K562 (cell line): ENCODE measurements around the gene RBFA. TPM values are rescaled to one million over a fixed set of nuclear protein-coding genes. Genes with fewer than 3 reads are reported as not detected.

Experiments used
- BRF1 ChIP-seq: IDR thresholded peaks from 3 replicates; pipeline ENCODE4 v1.6.1; 2011; ENCODE audit warnings: borderline replicate concordance, mild to moderate bottlenecking; ENCODE audit not compliant: insufficient read length; ENCODE audit errors: extremely low read depth
- MAZ ChIP-seq, 2 experiments: fragments of 450-650 bp in 1 of 2; sonication (generic) in 1 of 2; formaldehyde crosslinking; IDR thresholded peaks in 1 of 2; conservative IDR thresholded peaks in 1 of 2; 2 replicates each; pipeline versions ENCODE4 v1.4.0 to v1.5.0; 2020; ENCODE audit warnings: mild to moderate bottlenecking in 1 of 2, missing genetic modification reagents in 1 of 2
- STAG1 ChIP-seq: sonication (generic); formaldehyde crosslinking; IDR thresholded peaks from 2 replicates; pipeline ENCODE4 v1.5.0; 2020; ENCODE audit warnings: missing genetic modification reagents, borderline replicate concordance
- TCF7 ChIP-seq: sonication (generic); IDR thresholded peaks from 2 replicates; pipeline ENCODE4 v1.6.1; 2016; ENCODE audit warnings: antibody characterized with exemption, borderline replicate concordance
- THAP7 ChIP-seq: fragments of 250-450 bp; sonication (Bioruptor Pico); IDR thresholded peaks from 2 replicates; pipeline ENCODE4 v1.5.0; 2021
- XRCC3 ChIP-seq: fragments of 450-650 bp; IDR thresholded peaks from 2 replicates; pipeline ENCODE4 v1.6.1; 2017; ENCODE audit warnings: mild to moderate bottlenecking, moderate library complexity
- ZNF121 ChIP-seq: sonication (generic); formaldehyde crosslinking; conservative IDR thresholded peaks from 2 replicates; pipeline ENCODE4 v1.8.0; 2022; ENCODE audit warnings: missing genetic modification reagents
- ZNF277 ChIP-seq: fragments of 250-450 bp; sonication (Bioruptor Pico); IDR thresholded peaks from 2 replicates; pipeline ENCODE4 v1.8.0; 2022; ENCODE audit warnings: inconsistent platforms, mild to moderate bottlenecking, moderate library complexity, borderline replicate concordance
- ZSCAN29 ChIP-seq: fragments of 450-650 bp; IDR thresholded peaks from 2 replicates; pipeline ENCODE4 v1.6.1; 2017
- ZZZ3 ChIP-seq: fragments of 450-650 bp; IDR thresholded peaks from 2 replicates; pipeline ENCODE4 v1.6.1; 2016; ENCODE audit warnings: antibody characterized with exemption, mild to moderate bottlenecking, moderate library complexity
- polyA plus RNA-seq, 8 experiments: library from polyadenylated mRNA; depleted of rRNA in 4 of 8; stranded (reverse) in 5 of 8; unstranded in 3 of 8; fragments of >200 nt; fragmentation: Nextera tagmentation in 2 of 8; fragmentation: Illumina TruSeq in 1 of 8; extraction: Ambion mirVana in 2 of 8; extraction: Trizol in 1 of 8; gene quantifications; 2 replicates each; pipeline versions ENCODE4 v1.2.1 to v1.2.3, GENCODE V29; 2011 to 2014; ENCODE audit warnings: inconsistent platforms in 1 of 8, missing spikeins in 1 of 8
- total RNA-seq, 7 experiments: library from RNA; depleted of rRNA in 6 of 7; stranded (reverse); fragments of >200 nt in 6 of 7; fragmentation: Illumina TruSeq in 2 of 7; extraction: Trizol in 2 of 7; gene quantifications; 2 replicates each; pipeline versions ENCODE4 v1.2.1 to v1.2.3, GENCODE V29; 2011 to 2021; ENCODE audit warnings: low replicate concordance in 1 of 7
- TF ChIP-seq, protein P1 (sequence below): fragments of 450-650 bp; IDR thresholded peaks from 2 replicates; pipeline ENCODE4 v1.7.1; 2018; ENCODE audit warnings: mild to moderate bottlenecking, low read depth; ENCODE audit not compliant: partially characterized antibody
- TF ChIP-seq, protein P2 (sequence below): IDR thresholded peaks from 2 replicates; pipeline ENCODE4 v1.6.1; 2011; ENCODE audit not compliant: insufficient read length; ENCODE audit errors: extremely low read depth

Gene RBFA
- total and polyA plus RNA-seq, 9 of the 15 experiments (the other 6 are each of a cell fraction or from before 2014, with no cell fraction given): 3.4 to 41.9 (median 25.8) TPM

DNA sequence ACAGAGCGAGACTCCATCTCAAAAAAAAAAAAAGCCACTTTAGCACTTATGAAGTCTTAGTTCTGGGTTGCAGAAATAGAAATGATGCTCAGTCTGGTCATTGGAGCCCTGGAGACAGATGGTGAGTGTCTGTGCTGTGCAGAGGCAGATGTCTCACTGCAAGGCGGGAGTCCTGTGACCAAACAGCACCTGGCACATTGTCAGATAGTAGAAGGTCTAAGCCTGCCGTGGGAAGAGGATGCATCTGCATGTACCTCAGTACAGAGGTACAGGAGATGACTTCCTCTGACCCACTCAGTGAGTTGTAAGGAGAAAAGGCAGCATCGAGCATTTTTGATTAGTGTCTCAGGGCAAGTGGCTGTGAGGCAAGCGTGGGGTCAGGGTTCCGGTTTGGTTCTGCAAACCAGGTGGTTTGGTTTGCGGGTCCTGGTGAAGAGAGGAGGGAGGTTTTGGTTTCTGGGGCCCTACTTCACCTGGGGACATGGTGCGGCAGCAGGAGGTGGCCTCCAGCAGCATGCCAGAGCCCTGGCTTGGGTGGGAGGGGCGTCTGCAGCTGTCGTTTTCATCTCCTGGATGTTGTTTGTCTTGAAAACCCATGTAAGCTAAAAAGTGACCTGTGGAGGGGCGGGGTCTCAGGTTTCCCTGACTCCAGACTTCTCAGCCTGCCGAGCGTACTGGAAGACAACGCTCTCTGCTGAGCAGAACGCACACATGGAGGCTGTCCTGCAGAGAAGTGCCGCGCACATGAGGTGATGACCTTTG lies 3.8 kb downstream of the RBFA start (continued):
- no peak for TF ChIP-seq THAP7
- no peak for TF ChIP-seq XRCC3
- no peak for TF ChIP-seq MAZ (CRISPR knock-in tag; conservative IDR thresholded peaks at IDR 0.05 in 1 of 2, IDR thresholded peaks at IDR 0.05 in 1 of 2)
- no peak for TF ChIP-seq ZNF121 (CRISPR knock-in tag)
- no peak for TF ChIP-seq STAG1
- no peak for TF ChIP-seq ZZZ3
- no peak for TF ChIP-seq BRF1
- TF ChIP-seq, protein P1, sequence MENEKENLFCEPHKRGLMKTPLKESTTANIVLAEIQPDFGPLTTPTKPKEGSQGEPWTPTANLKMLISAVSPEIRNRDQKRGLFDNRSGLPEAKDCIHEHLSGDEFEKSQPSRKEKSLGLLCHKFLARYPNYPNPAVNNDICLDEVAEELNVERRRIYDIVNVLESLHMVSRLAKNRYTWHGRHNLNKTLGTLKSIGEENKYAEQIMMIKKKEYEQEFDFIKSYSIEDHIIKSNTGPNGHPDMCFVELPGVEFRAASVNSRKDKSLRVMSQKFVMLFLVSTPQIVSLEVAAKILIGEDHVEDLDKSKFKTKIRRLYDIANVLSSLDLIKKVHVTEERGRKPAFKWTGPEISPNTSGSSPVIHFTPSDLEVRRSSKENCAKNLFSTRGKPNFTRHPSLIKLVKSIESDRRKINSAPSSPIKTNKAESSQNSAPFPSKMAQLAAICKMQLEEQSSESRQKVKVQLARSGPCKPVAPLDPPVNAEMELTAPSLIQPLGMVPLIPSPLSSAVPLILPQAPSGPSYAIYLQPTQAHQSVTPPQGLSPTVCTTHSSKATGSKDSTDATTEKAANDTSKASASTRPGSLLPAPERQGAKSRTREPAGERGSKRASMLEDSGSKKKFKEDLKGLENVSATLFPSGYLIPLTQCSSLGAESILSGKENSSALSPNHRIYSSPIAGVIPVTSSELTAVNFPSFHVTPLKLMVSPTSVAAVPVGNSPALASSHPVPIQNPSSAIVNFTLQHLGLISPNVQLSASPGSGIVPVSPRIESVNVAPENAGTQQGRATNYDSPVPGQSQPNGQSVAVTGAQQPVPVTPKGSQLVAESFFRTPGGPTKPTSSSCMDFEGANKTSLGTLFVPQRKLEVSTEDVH: no peak
- no peak for TF ChIP-seq ZSCAN29
- TF ChIP-seq, protein P2, sequence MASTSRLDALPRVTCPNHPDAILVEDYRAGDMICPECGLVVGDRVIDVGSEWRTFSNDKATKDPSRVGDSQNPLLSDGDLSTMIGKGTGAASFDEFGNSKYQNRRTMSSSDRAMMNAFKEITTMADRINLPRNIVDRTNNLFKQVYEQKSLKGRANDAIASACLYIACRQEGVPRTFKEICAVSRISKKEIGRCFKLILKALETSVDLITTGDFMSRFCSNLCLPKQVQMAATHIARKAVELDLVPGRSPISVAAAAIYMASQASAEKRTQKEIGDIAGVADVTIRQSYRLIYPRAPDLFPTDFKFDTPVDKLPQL: no peak
- no peak for TF ChIP-seq ZNF277 (CRISPR knock-in tag)
- TF ChIP-seq TCF7: no peak
